GM12878 (cell line): ENCODE data around the gene YTHDF1. TPM values are rescaled to one million over a fixed set of nuclear protein-coding genes. Genes with fewer than 3 reads are reported as not detected.

Experiments
- ATAC-seq: fragments of 200-7000 bp; cut with Tn5 transposase; 3 replicates; pipeline ENCODE4 v1.9.1; 2020; ENCODE audit warnings: mild to moderate bottlenecking, moderate library complexity
- BruUV-seq: library from RNA; stranded (reverse); fragments of 400-500 nt; replicated peaks from 2 replicates; lab custom pipeline; 2021; lab: Mats Ljungman, UMichigan
- CTCF ChIA-PET: fragments of 300-600 bp; sonication (Branson Sonifier 250); formaldehyde crosslinking; extraction: SDS; loops from one replicate; lab custom pipeline; 2021; ENCODE audit warnings: inconsistent platforms; lab: Yijun Ruan, JAX
- POLR2A ChIA-PET: fragments of 350-600 bp; formaldehyde crosslinking; extraction: SDS; loops from one replicate; lab custom pipeline; 2021; ENCODE audit warnings: inconsistent platforms; lab: Charles Lee
- RAD21 ChIA-PET: fragments of 300-600 bp; sonication (Branson Sonifier 250); formaldehyde crosslinking; loops from one replicate; lab custom pipeline; 2023; ENCODE audit warnings: antibody characterized with exemption; ENCODE audit not compliant: unreplicated experiment; lab: Charles Lee
- SMC1A ChIA-PET: fragments of 300-600 bp; sonication (Branson Sonifier 250); formaldehyde crosslinking; loops from one replicate; lab custom pipeline; 2023; ENCODE audit not compliant: unreplicated experiment, uncharacterized antibody; lab: Charles Lee
- DNase-seq: peaks from one replicate; pipeline ENCODE4 v3.0.0-alpha.2; 2011; ENCODE audit warnings: low read depth, low spot score
- FAIRE-seq: peaks from 3 replicates; lab custom pipeline; 2011; peaks lifted over from hg19 to GRCh38; lab: Jason Lieb, UNC
- H2AFZ ChIP-seq: 2 replicates; pipeline ENCODE4 v1.6.0; 2011; ENCODE audit warnings: low read depth, low read length, control low read depth; ENCODE audit not compliant: control insufficient read depth
- H3K27ac ChIP-seq: 2 replicates; pipeline ENCODE4 v1.5.1; 2011; ENCODE audit warnings: control low read depth; ENCODE audit not compliant: control insufficient read depth, insufficient read depth
- H3K27me3 ChIP-seq, 2 experiments: replicated peaks in 1 of 2; 2 replicates each; pipeline versions ENCODE4 v1.6.0 to v1.6.1; 2011; ENCODE audit warnings: low read length in 1 of 2; ENCODE audit not compliant: control insufficient read depth in 2 of 2, insufficient read depth in 2 of 2
- H3K36me3 ChIP-seq, 2 experiments: 2 replicates each; pipeline ENCODE4 v1.5.1; 2011; ENCODE audit warnings: low read length in 1 of 2; ENCODE audit not compliant: control insufficient read depth in 2 of 2, insufficient read depth in 2 of 2
- H3K4me1 ChIP-seq: 2 replicates; pipeline ENCODE4 v1.6.1; 2011; ENCODE audit warnings: mild to moderate bottlenecking, low read length, moderate library complexity, mixed read lengths; ENCODE audit not compliant: control insufficient read depth, insufficient read depth
- H3K4me2 ChIP-seq: 2 replicates; pipeline ENCODE4 v1.6.0; 2011; ENCODE audit warnings: control low read depth; ENCODE audit not compliant: control insufficient read depth, insufficient read depth
- H3K4me3 ChIP-seq: fragments of 200-600 bp; sonication (generic); 2 replicates; pipeline ENCODE4 v1.5.1; 2016
- H3K79me2 ChIP-seq: 2 replicates; pipeline ENCODE4 v1.6.0; 2011; ENCODE audit warnings: low read length; ENCODE audit not compliant: control insufficient read depth, insufficient read depth
- H3K9ac ChIP-seq: 2 replicates; pipeline ENCODE4 v1.8.0; 2011; ENCODE audit warnings: low read length, control low read depth, mixed read lengths; ENCODE audit not compliant: control insufficient read depth, insufficient read depth
- H3K9me3 ChIP-seq: replicated peaks from 3 replicates; pipeline ENCODE4 v1.5.1; 2011; ENCODE audit warnings: mild to moderate bottlenecking, low read length; ENCODE audit not compliant: control insufficient read depth, insufficient read depth
- H4K20me1 ChIP-seq: 2 replicates; pipeline ENCODE4 v1.6.0; 2011; ENCODE audit not compliant: control insufficient read depth, insufficient read depth
- BCLAF1 ChIP-seq: fragments of 450-650 bp; IDR thresholded peaks from 2 replicates; pipeline ENCODE4 v1.6.1; 2017; ENCODE audit warnings: antibody characterized with exemption, mild to moderate bottlenecking, moderate library complexity
- CTCF ChIP-seq, 3 experiments: IDR thresholded peaks in 2 of 3; conservative IDR thresholded peaks in 1 of 3; 2 replicates each; pipeline ENCODE4 v1.5.1; 2011; ENCODE audit warnings: low read depth in 3 of 3, low read length in 3 of 3, mild to moderate bottlenecking in 3 of 3, control low read depth in 2 of 3, moderate library complexity in 2 of 3, inconsistent platforms in 1 of 3, mixed read lengths in 1 of 3; ENCODE audit not compliant: control insufficient read depth in 2 of 3, insufficient read depth in 1 of 3; ENCODE audit errors: extremely low read depth in 1 of 3
- WGBS: methylation state at CpG from one replicate; pipeline ENCODE4 v1.1.6; 2016; ENCODE audit warnings: low lambda C conversion rate; ENCODE audit not compliant: insufficient replicate concordance, insufficient coverage; ENCODE audit errors: missing lambda C conversion rate; 5-methylcytosine and 5-hydroxymethylcytosine counted together
- in situ Hi-C: fragments of 300-500 bp; cut with MboI; formaldehyde crosslinking; loops from 9 replicates; pipeline ENCODE4 v1.14.3; 2018; ENCODE audit warnings: mixed read lengths
- intact Hi-C: fragments of 100-400 bp; cut with micrococcal nuclease; formaldehyde crosslinking; loops from one replicate; pipeline ENCODE4 v1.14.2; 2022; ENCODE audit not compliant: unreplicated experiment
- polyA plus RNA-seq, 11 experiments: library from polyadenylated mRNA; depleted of rRNA in 4 of 11; unstranded in 6 of 11; stranded (reverse) in 5 of 11; fragments of >200 nt; fragmentation: Nextera tagmentation in 4 of 11; fragmentation: Illumina TruSeq in 1 of 11; extraction: Ambion mirVana in 4 of 11; extraction: Trizol in 1 of 11; gene quantifications; 1 replicate in 1 of 11; 2 replicates in 10 of 11; pipeline versions ENCODE4 v1.2.1 to v1.2.3, GENCODE V29; 2011 to 2016; ENCODE audit warnings: inconsistent platforms in 2 of 11, missing spikeins in 2 of 11, low read depth in 1 of 11
- total RNA-seq, 4 experiments: library from RNA; depleted of rRNA in 3 of 4; stranded (reverse); fragments of >200 nt in 3 of 4; fragmentation: Illumina TruSeq in 1 of 4; extraction: Trizol in 1 of 4; gene quantifications; 2 replicates each; pipeline versions ENCODE4 v1.2.1 to v1.2.3, GENCODE V29; 2013 to 2021
- TF ChIP-seq, protein P1 (sequence below): fragments of 450-650 bp; IDR thresholded peaks from 2 replicates; pipeline ENCODE4 v1.6.1; 2016; ENCODE audit warnings: mild to moderate bottlenecking, moderate library complexity, borderline replicate concordance

Gene YTHDF1
- total and polyA plus RNA-seq, 10 of the 15 experiments (the other 5 are each of a cell fraction or from before 2014, with no cell fraction given), result 4.6 to 37.8 (median 20.5) TPM

- H3K9me3 ChIP-seq, result no peaks in the 10 kb centered on the region
- no peak for ATAC-seq
- SMC1A ChIA-PET, result no interaction called here
- H3K36me3 ChIP-seq, result no peaks in the 10 kb centered on the region
- TF ChIP-seq CTCF (IDR thresholded peaks at IDR 0.05 in 2 of 3, conservative IDR thresholded peaks at IDR 0.05 in 1 of 3; ENCODE audit: control insufficient read depth in 2 of 3, extremely low read depth in 1 of 3, insufficient read depth in 1 of 3, low read depth in 3 of 3, low read length in 3 of 3) (no peak), BCLAF1 (no peak)
- TF ChIP-seq, protein P1, sequence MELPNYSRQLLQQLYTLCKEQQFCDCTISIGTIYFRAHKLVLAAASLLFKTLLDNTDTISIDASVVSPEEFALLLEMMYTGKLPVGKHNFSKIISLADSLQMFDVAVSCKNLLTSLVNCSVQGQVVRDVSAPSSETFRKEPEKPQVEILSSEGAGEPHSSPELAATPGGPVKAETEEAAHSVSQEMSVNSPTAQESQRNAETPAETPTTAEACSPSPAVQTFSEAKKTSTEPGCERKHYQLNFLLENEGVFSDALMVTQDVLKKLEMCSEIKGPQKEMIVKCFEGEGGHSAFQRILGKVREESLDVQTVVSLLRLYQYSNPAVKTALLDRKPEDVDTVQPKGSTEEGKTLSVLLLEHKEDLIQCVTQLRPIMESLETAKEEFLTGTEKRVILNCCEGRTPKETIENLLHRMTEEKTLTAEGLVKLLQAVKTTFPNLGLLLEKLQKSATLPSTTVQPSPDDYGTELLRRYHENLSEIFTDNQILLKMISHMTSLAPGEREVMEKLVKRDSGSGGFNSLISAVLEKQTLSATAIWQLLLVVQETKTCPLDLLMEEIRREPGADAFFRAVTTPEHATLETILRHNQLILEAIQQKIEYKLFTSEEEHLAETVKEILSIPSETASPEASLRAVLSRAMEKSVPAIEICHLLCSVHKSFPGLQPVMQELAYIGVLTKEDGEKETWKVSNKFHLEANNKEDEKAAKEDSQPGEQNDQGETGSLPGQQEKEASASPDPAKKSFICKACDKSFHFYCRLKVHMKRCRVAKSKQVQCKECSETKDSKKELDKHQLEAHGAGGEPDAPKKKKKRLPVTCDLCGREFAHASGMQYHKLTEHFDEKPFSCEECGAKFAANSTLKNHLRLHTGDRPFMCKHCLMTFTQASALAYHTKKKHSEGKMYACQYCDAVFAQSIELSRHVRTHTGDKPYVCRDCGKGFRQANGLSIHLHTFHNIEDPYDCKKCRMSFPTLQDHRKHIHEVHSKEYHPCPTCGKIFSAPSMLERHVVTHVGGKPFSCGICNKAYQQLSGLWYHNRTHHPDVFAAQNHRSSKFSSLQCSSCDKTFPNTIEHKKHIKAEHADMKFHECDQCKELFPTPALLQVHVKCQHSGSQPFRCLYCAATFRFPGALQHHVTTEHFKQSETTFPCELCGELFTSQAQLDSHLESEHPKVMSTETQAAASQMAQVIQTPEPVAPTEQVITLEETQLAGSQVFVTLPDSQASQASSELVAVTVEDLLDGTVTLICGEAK, result no peak
- CTCF ChIA-PET, result interaction anchor here (0.8 to 2.1 kb wide), 2 partner anchors 15 to 55 kb away, joined by 3 to 7 read pairs; no protein-coding TSS in a partner anchor
- H3K4me2 ChIP-seq, result no peak overlapping the region
- intact Hi-C loops (no loop called here), in situ Hi-C loops (no loop called here)
- RAD21 ChIA-PET, result no interaction called here
- H3K27ac ChIP-seq, result no peak overlapping the region
- no peak for FAIRE-seq
- H3K9ac ChIP-seq, result no peak overlapping the region
- H3K27me3 ChIP-seq, result peaks cover 0 to 3% of the 10 kb centered on the region in 2 experiments; a peak in 2 of 4 replicates
- H3K4me1 ChIP-seq, result no peaks in the 10 kb centered on the region
- POLR2A ChIA-PET, result no interaction called here
- DNase-seq, result no peak
- no peak overlapping the region for H3K4me3 ChIP-seq
- no peaks in the 10 kb centered on the region for H3K79me2 ChIP-seq
- BruUV-seq, result no TSS peak
- H4K20me1 ChIP-seq, result no peaks in the 10 kb centered on the region
- no peak overlapping the region for H2AFZ ChIP-seq
- 16% methylated on average over 9 of the region's 10 CpGs for WGBS
Measured at GRCh38 chr20:63238031-63238430, 22.1 kb upstream of the YTHDF1 start.
